GM19372 (cell line): Measurements from ENCODE around the gene RIMBP2.

ENCODE experiments used
- ATAC-seq: cut with Tn5 transposase; IDR thresholded peaks from one replicate; pipeline ENCODE4 v1.9.1; 2021; ENCODE audit warnings: mild to moderate bottlenecking, low read depth, moderate library complexity; ENCODE audit not compliant: unreplicated experiment

RIMBP2 gene

DNA sequence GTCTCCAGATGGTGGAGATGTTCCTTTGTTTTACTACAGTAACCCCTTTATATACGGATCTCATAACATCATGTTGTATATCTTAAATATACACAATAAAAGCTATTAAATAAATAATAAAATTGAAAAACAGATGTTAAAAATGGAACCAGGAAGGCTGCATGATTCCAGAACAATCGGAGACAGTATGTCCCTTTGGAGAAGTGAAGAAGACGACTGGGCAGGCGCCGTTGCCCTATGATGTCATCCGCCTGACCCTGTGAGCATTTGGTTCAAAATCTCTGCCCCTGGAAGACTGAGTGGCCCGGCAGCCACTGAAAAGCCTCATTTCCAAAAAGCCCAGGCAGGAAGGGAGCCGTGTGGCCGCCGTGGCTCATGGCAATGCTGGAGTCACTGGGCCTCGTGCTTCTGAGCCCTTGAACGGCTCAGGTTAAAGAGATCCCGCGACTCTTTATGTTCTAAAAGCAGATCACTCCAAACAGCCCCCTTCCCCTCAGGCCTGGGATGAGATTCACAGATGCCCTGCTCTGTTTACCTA lies 30.8 kb downstream of the RIMBP2 start:
- no peak for ATAC-seq

DNA sequence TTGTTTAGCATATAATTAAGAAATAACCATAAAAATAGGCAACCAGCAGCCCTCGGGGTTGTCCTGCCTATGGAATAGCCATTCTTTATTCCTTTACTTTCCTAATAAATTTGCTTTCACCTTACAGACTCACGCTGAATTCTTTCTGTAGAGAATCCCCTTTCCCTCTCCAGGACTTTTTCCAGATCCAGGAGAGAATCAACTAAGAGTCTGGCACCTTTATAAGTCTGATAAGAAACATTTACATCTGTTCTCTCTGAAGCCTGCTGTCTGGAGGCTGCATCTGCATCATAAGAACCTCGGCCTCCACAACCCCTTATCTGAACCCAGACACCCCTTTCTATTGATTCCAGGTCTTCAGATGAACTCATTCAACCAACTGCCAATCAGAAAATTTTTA lies 32.3 kb downstream of the RIMBP2 start:
- no peak for ATAC-seq

DNA sequence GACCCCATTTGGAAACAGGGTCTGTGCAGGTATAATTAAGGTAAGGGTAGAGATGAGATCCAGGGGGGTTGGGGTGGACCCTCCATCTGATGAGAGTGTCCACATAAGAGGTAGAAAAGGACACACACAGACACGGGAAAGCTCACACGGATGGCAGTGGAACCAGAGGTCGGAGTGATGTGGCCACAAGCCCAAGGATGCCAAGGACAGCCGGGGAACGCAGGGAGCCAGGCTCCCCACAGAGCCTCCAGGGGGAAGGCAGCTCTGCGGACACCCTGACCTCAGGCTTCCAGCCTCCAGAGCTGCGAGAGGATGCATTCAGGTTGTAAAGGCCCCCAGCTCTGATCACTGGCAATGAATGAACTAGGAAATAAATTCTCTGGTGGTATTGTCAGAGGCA lies 33.0 kb downstream of the RIMBP2 start:
- ATAC-seq, result no peak

DNA sequence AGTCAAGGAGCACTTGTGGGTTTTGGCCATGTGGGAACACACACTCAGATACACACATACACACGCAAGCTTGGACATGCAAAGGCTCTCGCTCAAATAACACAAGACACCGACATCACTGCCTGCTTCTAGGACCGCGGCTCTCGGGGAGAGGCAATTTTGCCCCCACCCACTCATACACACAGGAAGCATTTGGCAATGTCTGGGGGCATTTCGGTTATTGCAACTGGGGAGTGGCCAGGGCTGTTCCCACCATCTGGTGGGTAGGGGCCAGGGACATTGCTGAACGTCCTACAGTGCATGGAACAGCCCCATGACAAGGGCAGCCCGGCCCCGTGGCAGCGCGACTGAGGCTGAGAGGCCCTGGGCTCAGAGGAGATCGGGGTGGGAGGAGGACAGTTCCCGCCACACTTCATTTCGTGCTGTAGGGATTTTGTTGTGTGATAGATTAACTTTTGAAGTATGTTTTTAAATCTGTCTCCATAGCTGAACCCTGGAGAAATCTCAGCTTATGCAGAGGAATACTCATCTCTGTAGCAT lies 35.6 kb downstream of the RIMBP2 start:
- ATAC-seq, result no peak

DNA sequence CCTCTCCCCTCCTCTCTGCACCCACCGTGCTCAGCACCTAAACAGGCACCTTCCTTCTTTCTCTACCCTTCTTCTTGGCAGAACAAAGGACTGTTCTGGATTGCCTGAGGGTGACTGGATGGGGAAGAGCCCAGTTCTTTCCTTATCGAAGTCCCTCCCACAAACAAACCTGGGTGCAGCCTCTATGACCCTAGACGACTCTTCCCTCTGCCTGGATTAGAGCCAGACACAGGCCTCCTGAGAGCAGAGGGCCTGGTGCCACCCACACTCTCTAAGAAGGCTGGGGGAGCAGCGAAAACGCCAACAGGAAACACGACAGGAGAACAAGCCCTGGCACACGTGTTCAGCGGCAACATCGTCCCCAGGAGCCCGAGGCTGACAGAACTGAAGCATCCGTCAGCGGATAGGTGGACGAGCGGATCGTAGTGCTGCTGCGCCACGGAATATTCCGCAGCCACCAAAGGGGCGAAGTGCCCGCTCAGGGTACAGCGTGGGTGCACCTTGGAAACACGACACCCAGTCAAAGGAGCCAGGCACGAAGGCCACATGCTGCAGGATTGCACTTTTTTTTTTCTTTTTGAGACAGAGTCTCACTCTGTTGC lies 38.0 kb downstream of the RIMBP2 start:
- ATAC-seq, result no peak

DNA sequence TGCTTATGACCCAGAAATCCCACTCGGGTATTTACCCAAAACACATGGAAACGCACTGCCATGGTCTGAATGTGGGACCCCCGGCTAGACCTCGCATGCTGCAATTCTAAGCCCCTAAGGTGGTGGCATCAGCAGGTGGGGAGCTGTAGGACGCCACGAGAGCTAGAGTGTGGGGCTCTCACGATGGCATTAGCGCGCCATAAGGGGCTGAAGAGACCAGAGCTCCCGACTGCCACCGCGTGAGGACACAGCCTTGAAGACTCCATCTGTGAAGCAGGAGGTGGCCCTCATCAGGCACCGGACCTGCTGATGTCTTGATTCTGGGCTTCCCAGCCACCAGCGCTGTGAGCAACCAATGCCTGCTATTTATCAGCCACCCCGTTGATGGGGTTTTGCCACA lies 40.3 kb downstream of the RIMBP2 start:
- ATAC-seq, result no peak

DNA sequence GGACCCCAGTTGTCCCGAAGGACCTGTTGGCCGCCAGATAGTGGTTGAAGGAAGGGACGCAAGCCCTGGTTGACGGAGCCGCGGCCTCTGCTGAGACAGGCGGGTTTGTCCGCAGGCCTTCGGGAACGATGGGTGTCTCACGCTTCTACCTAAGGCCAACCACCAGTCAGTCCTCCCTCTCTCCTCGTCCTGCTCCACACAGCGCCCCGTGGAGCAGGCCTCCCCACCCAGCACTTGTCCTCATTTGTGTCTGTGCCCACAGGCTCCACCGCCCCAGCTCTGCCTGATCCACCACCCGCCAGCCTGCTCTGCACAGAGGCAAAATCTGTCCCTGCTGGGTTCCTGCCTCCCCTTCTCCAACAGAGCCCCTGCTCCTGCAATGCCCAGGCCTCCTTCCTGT lies 41.0 kb downstream of the RIMBP2 start:
- ATAC-seq, result no peak

DNA sequence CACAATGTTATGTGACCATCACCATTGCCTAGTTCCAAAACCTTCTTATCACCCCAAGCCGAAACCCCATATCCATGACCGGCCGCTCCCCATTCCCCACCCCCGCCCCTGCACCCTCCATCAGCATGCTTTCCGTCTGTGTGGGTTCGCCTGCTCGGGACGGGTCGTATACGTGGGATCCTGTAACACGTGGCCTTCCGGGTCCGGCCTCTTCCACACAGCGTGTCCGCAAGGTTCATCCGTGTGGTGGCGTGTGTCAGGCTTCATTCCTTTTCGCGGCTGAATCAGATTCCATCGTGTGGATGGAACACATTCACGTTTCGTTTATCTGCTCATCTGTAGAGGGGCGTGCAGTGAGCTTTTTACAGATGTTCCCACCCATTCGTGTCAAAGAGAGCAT lies 41.4 kb downstream of the RIMBP2 start:
- ATAC-seq, result no peak

DNA sequence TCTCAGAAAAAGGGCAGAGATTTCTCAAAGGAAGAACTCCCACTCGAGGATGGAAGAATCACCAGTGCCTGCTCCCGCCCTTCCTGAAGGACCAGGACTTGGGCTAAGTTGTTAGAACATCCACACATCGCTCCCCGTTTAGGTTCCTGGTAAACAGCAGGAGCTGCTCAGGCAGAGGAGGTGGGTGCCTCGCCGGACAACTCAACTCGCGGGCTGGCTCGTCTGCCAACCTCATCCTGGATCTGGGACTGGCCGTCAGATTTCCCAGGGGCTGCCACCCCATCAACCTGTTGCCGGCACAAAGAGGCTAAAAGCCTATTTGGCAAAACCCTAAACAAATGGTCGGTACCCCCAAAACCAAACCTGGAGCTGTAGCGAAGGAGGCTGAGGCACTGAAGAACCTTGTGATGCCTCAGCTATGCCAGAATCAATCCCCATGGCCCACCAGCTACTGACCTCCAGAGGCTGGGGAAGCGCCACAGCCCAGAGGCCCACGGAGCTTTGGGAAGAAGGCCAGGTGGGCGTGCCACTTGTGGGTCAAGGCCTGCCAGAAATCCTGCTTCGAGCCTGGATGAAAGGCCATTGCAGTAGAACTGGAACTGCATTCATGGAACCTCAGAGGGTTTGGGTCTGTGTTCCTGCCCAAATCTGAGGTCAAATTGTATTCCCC lies 42.9 kb downstream of the RIMBP2 start:
- no peak for ATAC-seq

DNA sequence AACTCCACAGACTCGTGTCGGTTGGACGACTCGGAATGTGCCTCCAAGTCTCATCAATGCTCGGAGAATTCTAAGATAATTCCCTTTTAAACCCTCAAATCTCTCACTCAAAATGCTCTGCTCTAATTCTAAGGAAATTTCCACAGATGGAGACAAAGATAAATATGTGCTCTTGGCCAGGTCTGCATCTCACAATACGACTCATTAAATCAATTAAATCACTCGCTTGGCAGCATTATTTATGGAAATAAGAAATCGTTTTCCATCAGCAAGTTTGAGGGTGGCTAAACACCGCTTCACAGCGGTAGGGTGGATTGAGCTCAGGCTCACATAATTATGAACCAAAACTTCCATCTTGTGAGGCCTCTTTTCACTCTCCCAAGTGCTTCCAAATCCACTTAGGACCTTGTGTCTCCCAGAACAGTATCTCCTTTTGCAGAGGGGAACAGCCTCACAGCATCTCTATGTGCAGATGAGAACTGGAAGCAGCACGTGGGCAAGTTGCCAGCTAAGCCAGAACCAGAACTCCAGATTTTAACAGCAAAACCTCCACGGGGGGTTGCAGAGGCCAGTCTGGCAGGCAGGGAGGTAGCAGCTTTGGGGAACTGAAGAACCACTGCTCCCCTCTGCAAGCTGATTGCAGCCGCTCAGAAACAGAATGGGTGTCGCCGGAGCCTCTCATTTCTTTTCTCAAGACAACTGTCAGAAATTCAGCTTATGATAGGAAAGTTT lies 43.8 kb downstream of the RIMBP2 start:
- ATAC-seq, result no peak

DNA sequence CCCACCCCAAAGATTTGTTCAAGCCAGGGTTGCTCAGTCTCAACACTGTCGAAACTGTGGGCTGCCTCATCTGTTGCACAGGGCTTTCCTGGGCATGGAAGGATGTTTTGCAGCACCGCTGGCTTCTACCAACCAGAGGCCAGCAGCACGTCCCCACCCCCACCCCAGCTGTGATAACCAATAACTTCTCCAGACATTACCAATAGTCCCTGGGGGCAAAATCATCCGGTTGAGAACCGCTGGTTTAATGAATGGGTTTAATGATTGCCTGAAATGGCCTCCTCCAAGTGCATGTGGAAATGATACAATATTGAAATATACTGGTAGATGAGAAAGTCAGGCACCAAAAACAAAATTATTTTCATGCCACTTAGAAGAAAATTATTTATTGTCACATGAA lies 44.5 kb downstream of the RIMBP2 start:
- no peak for ATAC-seq

DNA sequence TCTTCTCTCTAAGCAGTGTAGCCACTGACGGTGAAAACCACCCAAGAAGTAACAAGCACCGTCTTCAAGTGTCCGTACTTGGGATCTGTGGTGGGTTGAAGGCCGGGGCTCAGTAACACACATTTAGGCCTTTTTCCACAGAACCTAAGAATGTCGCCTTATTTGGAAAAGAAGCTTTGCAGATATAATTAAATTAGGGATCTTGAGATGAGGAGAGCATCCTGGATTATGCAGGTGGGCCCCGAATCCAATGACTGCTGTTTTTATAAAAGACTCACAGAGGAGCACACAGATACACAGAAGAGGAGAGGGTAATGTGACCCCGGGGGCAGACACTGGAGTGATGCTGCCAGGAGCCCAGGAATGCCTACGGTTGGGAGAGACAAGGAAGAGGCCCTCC lies 46.3 kb downstream of the RIMBP2 start:
- no peak for ATAC-seq

DNA sequence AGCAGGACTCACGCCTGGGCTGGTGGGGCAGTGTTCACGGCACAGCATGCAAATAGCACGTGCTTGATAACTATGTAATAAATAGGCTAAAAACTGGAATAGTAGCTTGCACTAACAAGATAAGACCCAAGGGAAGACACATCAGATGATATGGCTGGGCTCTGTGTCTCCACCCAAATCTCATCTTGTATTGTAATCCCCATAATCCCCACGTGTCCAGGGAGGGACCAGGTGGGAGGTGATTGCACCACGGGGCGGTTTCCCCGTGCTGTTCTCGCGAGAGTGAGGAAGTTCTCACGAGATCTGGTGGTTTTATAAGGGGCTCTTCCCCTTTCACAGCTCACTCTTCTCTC lies 46.9 kb downstream of the RIMBP2 start:
- no peak for ATAC-seq

DNA sequence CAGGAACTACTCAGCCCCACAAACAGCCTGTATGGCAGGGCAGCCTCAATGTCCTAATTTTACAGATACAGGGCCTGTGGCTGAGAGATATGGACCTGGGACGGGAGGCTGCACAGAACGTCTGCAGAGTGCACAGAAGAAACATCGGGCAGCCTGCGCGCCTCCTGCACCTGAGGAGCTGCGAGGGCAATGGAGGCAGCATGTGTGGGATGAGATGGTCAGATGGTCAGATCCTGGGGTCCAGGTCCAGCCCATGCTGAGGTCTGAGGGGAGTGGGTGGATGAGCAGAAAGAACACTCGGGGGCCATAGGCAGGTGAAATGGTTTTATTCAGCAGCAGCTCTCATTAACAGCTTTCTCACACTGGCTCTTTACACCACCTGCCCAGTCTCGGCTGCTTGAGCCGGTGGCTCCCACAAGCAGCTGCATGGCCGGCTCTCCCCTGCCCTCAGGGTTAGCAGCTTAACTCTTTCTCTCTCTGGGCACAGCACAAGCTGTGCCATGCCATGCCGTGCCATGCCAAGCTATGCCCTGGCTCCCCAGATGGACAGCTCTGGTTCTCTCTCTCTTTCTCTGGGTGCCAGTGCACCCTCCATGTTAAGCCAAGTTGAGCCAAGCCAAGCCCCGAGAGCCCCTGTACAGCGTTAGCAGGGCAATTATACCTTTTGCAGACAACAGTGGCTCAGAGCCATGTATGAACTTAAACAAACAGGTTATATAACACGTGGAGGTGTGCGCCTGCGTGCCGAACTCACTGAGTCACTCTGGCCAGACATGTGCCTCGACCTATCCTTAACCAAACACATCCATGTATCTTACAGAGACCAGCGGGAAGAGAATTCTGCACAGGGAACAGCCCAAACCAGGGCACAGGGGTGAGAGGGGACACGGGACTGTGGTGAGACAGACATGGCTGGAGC lies 47.6 kb downstream of the RIMBP2 start:
- ATAC-seq, result no peak

DNA sequence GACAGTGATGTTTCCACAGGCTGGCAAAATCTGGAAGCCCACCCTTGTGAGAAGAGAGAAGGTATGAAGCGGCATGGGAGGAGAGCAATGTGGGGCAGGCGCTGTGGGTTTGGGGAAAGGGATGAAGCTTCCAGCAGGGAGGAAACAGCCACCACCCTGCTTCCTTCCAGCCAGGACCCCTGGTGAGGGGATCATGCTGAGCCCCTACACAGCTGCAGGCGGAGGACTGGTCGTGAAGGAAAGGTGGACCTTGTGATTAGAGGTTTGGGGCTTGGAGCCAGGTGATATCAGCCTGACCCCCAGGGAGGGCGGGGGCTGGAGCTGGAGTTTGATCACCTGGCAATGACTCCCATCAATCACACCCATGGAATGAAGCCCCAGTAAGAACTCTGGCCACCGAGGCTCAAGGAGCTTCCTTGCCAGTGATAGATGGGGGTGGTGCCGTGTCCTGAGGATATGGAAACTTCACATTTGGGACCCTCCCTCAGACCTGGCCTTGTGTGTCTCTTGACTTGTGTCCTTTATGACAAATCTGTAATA lies 48.6 kb downstream of the RIMBP2 start:
- ATAC-seq, result no peak

DNA sequence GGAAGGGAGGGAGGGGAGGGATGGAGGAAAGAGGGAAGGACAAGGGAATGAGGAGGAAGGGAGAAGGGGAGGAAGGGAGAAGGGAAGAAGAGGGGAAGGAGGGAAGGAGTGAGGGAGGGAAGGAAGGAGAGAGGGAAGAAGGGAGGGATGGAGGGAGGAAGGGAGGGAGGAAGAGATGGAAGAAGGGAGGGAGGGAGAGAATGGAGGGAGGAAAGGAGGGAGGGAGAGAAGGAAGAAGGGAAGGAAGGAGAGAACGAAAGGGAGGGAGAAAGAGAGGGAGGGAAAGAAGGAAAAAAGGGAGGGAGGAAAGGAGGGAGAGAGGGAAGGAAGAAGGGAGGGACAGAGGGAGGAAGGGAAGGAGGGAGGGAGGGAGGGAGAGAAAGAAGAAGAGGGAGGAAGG lies 49.5 kb downstream of the RIMBP2 start:
- no peak for ATAC-seq

DNA sequence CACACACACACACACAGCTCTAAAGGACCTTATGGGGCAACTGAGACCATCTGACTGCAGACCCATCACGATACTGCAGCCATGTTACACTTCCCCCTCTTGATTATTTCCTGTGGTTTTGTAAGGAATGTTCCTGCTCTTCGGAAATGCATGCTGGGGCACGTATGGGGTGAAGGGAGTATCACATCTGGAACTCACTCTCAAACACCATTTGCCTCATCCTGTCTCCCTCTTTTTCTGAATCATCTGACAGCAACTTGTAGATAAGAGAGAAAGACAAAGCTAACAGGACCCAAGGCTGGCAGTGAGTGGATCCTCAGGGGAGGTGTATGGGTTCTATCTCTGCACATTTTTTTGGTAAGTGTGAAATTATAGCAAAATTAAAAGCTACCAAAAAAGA lies 50.3 kb downstream of the RIMBP2 start:
- ATAC-seq, result no peak

DNA sequence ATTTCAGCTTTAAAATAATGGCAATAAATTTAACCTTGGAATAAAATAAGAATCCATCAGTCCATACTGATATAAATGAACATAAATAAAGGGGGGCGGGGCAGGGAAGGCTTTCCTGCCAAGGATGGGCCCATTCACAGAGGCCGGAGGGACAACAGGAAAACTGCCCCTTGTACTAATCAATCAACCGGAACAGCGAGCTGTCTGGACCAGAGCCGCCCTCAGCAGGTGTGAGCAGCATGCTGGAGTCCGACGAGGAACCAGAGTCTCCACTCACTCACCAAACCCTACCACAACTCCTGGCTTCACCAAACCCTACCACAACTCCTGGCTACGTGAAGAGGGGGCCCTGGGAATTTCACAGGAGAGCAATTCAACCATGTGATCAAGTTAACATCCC lies 51.3 kb downstream of the RIMBP2 start:
- no peak for ATAC-seq

DNA sequence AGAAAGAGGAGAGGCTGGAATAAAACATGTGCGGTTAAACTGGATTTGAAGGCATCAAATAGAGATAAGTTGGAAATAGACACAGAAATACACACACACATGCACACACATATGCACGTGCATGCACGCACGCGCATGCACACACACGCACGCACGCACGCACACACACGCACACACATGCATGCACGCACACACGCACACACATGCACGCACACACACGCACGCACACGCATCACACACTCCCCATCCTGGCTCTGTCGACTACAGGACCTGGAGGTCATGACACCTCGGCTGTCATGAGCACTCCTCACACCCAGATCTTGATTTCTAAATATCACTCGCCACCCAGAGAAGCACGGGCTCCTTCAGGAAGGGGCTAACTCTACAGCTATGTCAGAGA lies 51.8 kb downstream of the RIMBP2 start:
- no peak for ATAC-seq

DNA sequence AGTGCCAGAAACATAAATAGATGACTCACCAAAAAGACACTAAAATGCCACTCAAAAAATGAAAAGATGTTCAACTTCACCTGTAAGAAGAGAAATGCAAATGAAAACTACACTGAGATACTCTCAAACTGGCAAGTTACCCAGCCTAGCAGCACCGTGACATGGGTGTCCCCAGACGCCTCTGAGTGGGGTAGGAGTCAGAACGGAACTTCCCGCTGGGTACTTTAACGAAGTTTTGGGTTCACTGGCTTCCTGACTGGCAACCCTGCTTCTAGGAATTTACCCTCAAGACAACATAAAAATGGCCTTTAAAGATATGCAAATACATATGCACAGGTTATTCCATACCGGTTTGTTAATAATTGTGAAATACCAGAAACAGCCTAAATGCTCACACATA lies 52.6 kb downstream of the RIMBP2 start:
- ATAC-seq, result no peak
